M059J (cell line): ENCODE results near the gene TPO. TPM values are rescaled to one million over a fixed set of nuclear protein-coding genes. Genes with fewer than 3 reads are reported as not detected.

Experiments
- DNase-seq: peaks from one replicate; pipeline ENCODE4 v3.0.0-alpha.2; 2012; ENCODE audit warnings: low read depth
- total RNA-seq: library from RNA; depleted of rRNA; stranded (reverse); fragments of >200 nt; shearing (Covaris generic); gene quantifications from 2 replicates; pipeline ENCODE4 v1.2.3, GENCODE V29; 2014

The TPO gene
- total RNA-seq, 1 experiment from 2014 or later = not detected

- no peak for DNase-seq
Observed at GRCh38 chr2:1584051-1584531, 170.8 kb downstream of the TPO start.

GRCh38 chr2:1584691-1585485 lies 171.6 kb downstream of the TPO start:
- peak; percentile 65 for DNase-seq

DNA sequence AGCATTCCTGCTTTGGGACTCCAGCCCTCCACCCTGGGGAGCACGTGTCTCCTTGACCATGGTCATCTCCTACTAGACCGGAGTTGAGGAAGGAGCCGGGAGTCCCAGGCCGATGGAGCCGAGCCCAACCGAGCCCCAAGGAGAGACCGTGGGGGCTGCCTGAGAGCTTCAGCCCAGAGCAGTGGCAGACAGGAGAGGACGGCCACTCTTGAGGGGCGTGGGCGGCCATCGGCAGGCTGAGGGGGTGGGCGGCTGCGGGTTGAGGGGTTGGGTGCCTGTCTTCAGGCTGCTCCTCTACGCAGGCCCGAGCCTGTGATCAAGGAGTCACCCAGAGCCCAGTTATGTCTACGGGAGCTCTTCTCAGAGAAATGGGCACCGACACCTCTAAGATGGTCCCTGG lies 172.4 kb downstream of the TPO start:
- DNase-seq = no peak

GRCh38 chr2:1586251-1586922 lies 173.1 kb downstream of the TPO start:
- no peak for DNase-seq

- DNase-seq = peak; percentile 70
Observed at GRCh38 chr2:1586923-1587840, 173.9 kb downstream of the TPO start.

- peak; percentile 34 for DNase-seq
Observed at GRCh38 chr2:1588051-1588977, 175.1 kb downstream of the TPO start.

- peak; percentile 72 for DNase-seq
Observed at GRCh38 chr2:1588978-1589621, 175.8 kb downstream of the TPO start.

- DNase-seq = no peak
Observed at GRCh38 chr2:1590596-1591460, 177.6 kb downstream of the TPO start.

DNA sequence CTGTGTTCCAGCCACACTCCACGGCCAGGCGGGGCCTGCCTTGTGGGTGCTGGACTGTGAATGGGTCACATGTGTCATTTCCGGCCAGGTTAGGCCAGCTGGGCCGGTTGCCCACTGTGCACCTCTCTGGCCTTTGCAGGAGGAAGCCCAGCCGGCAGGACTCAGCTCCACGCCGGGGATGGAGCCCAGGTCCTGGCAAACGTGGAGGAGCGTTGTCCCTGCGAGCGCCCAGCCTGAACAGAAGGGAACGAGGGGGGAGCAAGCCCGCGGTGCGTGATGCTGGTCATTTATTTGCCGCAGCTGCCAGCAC lies 178.2 kb downstream of the TPO start:
- DNase-seq = no peak
